Measurements from ENCODE around the gene RAPGEF6.

DNA sequence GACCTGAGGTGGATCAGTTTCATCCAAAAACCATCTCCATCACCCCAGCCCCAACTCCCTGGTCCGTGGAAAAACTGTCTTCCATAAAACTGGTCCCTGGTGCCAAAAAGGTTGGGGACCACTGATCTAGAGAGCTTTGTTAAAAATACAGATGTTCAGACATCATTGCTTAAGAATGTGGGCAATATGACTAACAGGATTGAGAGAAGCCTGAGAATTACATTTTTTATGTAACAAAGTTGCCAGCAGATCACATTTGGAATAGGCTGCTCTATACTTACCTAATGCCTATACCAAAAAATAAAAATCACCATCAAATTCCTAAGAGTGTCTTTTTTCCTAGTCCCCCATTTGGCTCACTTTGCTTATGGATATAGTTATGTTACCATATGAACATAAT lies 143.3 kb downstream of the RAPGEF6 start:
- TF ChIP-seq, protein P1, sequence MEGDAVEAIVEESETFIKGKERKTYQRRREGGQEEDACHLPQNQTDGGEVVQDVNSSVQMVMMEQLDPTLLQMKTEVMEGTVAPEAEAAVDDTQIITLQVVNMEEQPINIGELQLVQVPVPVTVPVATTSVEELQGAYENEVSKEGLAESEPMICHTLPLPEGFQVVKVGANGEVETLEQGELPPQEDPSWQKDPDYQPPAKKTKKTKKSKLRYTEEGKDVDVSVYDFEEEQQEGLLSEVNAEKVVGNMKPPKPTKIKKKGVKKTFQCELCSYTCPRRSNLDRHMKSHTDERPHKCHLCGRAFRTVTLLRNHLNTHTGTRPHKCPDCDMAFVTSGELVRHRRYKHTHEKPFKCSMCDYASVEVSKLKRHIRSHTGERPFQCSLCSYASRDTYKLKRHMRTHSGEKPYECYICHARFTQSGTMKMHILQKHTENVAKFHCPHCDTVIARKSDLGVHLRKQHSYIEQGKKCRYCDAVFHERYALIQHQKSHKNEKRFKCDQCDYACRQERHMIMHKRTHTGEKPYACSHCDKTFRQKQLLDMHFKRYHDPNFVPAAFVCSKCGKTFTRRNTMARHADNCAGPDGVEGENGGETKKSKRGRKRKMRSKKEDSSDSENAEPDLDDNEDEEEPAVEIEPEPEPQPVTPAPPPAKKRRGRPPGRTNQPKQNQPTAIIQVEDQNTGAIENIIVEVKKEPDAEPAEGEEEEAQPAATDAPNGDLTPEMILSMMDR (conservative IDR thresholded peaks at IDR 0.05; ENCODE audit: low read depth in 2 of 2): no peak
- TF ChIP-seq EZH2phosphoT487 (IDR thresholded peaks at IDR 0.05; ENCODE audit: unreplicated experiment): no peak

Measured in GM23338 (cell line).